H9 (cell line): ENCODE results near the gene EVPL. TPM values are rescaled to one million over a fixed set of nuclear protein-coding genes. Genes with fewer than 3 reads are reported as not detected.

Source experiments
- DNase-seq: peaks from one replicate; pipeline ENCODE4 v3.0.0-alpha.2; 2017
- H2AFZ ChIP-seq: one replicate; pipeline ENCODE4 v1.6.1; 2013; ENCODE audit warnings: mild to moderate bottlenecking, low read length, control low read depth, moderate library complexity
- H2AK5ac ChIP-seq: 2 replicates; pipeline ENCODE4 v1.6.1; 2013; ENCODE audit warnings: low read length, control low read depth, mixed read lengths; ENCODE audit not compliant: insufficient read length
- H2BK120ac ChIP-seq: one replicate; pipeline ENCODE4 v1.6.1; 2013; ENCODE audit warnings: low read depth, mild to moderate bottlenecking, low read length, control low read depth, inconsistent platforms; ENCODE audit not compliant: poor library complexity, severe bottlenecking
- H2BK12ac ChIP-seq: 2 replicates; pipeline ENCODE4 v1.6.1; 2013; ENCODE audit warnings: low read length, control low read depth, mixed read lengths, low read depth; ENCODE audit not compliant: insufficient read length
- H2BK15ac ChIP-seq: 2 replicates; pipeline ENCODE4 v1.6.1; 2013; ENCODE audit warnings: low read depth, low read length, control low read depth
- H2BK20ac ChIP-seq: one replicate; pipeline ENCODE4 v1.6.1; 2013; ENCODE audit warnings: low read depth, mild to moderate bottlenecking, low read length, control low read depth, inconsistent platforms; ENCODE audit not compliant: poor library complexity, severe bottlenecking
- H2BK5ac ChIP-seq: 2 replicates; pipeline ENCODE4 v1.6.1; 2013; ENCODE audit warnings: low read length, control low read depth, mixed read lengths; ENCODE audit not compliant: insufficient read length
- H3K14ac ChIP-seq: 2 replicates; pipeline ENCODE4 v1.6.1; 2013; ENCODE audit warnings: low read length, control low read depth; ENCODE audit not compliant: insufficient read depth
- H3K18ac ChIP-seq: 2 replicates; pipeline ENCODE4 v1.6.1; 2013; ENCODE audit warnings: low read depth, mild to moderate bottlenecking, mixed read lengths, low read length, control low read depth; ENCODE audit not compliant: insufficient read length
- H3K23ac ChIP-seq: 2 replicates; pipeline ENCODE4 v1.6.1; 2013; ENCODE audit warnings: low read length, control low read depth, mixed read lengths, low read depth; ENCODE audit not compliant: insufficient read length
- H3K23me2 ChIP-seq: 2 replicates; pipeline ENCODE4 v1.6.1; 2013; ENCODE audit warnings: low read depth, mild to moderate bottlenecking, mixed read lengths, low read length, control low read depth; ENCODE audit not compliant: insufficient read length, poor library complexity, severe bottlenecking
- H3K27ac ChIP-seq: 2 replicates; pipeline ENCODE4 v1.5.1; 2013; ENCODE audit warnings: low read length, control low read depth, mixed read lengths, low read depth; ENCODE audit not compliant: insufficient read length
- H3K27me3 ChIP-seq: 2 replicates; pipeline ENCODE4 v1.6.1; 2013; ENCODE audit warnings: low read length, control low read depth, inconsistent platforms; ENCODE audit not compliant: insufficient read depth
- H3K4ac ChIP-seq: 2 replicates; pipeline ENCODE4 v1.6.1; 2013; ENCODE audit warnings: low read depth, mild to moderate bottlenecking, control low read depth, inconsistent platforms, low read length, moderate library complexity
- H3K4me1 ChIP-seq: 2 replicates; pipeline ENCODE4 v1.6.1; 2013; ENCODE audit warnings: low read length, control low read depth, inconsistent platforms; ENCODE audit not compliant: insufficient read depth
- H3K4me2 ChIP-seq: 2 replicates; pipeline ENCODE4 v1.6.1; 2013; ENCODE audit warnings: low read length, control low read depth, mixed read lengths; ENCODE audit not compliant: insufficient read length, insufficient read depth
- H3K56ac ChIP-seq: 2 replicates; pipeline ENCODE4 v1.6.1; 2013; ENCODE audit warnings: low read depth, mild to moderate bottlenecking, mixed read lengths, low read length, control low read depth; ENCODE audit not compliant: insufficient read length
- H3K79me1 ChIP-seq: 2 replicates; pipeline ENCODE4 v1.6.1; 2013; ENCODE audit warnings: low read depth, mild to moderate bottlenecking, moderate library complexity, low read length, control low read depth, inconsistent platforms; ENCODE audit not compliant: insufficient read depth, poor library complexity, severe bottlenecking
- H3K79me2 ChIP-seq: 2 replicates; pipeline ENCODE4 v1.6.1; 2013; ENCODE audit warnings: low read length, control low read depth, inconsistent platforms; ENCODE audit not compliant: insufficient read depth
- H3K9ac ChIP-seq: 2 replicates; pipeline ENCODE4 v1.6.1; 2013; ENCODE audit warnings: low read length, control low read depth, mixed read lengths; ENCODE audit not compliant: insufficient read length; ENCODE audit errors: extremely low read depth
- H3K9me3 ChIP-seq: one replicate; pipeline ENCODE4 v1.6.1; 2013; ENCODE audit warnings: low read depth, low read length, inconsistent platforms; ENCODE audit not compliant: control insufficient read depth
- H3T11ph ChIP-seq: one replicate; pipeline ENCODE4 v1.6.1; 2013; ENCODE audit warnings: mild to moderate bottlenecking, low read length, control low read depth, inconsistent platforms
- H4K20me1 ChIP-seq: one replicate; pipeline ENCODE4 v1.6.1; 2013; ENCODE audit not compliant: control insufficient read depth, insufficient read length, insufficient read depth
- H4K5ac ChIP-seq: 2 replicates; pipeline ENCODE4 v1.6.1; 2013; ENCODE audit warnings: low read depth, mild to moderate bottlenecking, mixed read lengths, low read length, control low read depth; ENCODE audit not compliant: insufficient read length
- H4K8ac ChIP-seq: replicated peaks from 2 replicates; pipeline ENCODE4 v1.6.1; 2013; ENCODE audit warnings: low read length, control low read depth, mixed read lengths, low read depth; ENCODE audit not compliant: insufficient read length
- H4K91ac ChIP-seq: 2 replicates; pipeline ENCODE4 v1.6.1; 2013; ENCODE audit warnings: low read depth, mild to moderate bottlenecking, moderate library complexity, mixed read lengths, low read length, control low read depth; ENCODE audit not compliant: insufficient read length
- H3K27ac Mint-ChIP-seq, 3 experiments: 2 replicates in 2 of 3; 3 replicates in 1 of 3; pipeline ENCODE4 v1.8.0; 2020 to 2021; ENCODE audit warnings: mixed read lengths in 3 of 3, mild to moderate bottlenecking in 1 of 3, moderate library complexity in 1 of 3
- H3K27me3 Mint-ChIP-seq: 2 replicates; pipeline ENCODE4 v1.8.0; 2021; ENCODE audit warnings: low read depth, mild to moderate bottlenecking, moderate library complexity, mixed read lengths
- H3K36me3 Mint-ChIP-seq, 3 experiments: 2 replicates in 2 of 3; 3 replicates in 1 of 3; pipeline ENCODE4 v1.8.0; 2020 to 2021; ENCODE audit warnings: low read depth in 3 of 3, mixed read lengths in 3 of 3; ENCODE audit not compliant: insufficient read depth in 1 of 3
- H3K4me1 Mint-ChIP-seq, 2 experiments: 2 replicates each; pipeline ENCODE4 v1.8.0; 2020; ENCODE audit warnings: mixed read lengths in 2 of 2
- H3K4me3 Mint-ChIP-seq, 2 experiments: 2 replicates in 1 of 2; 3 replicates in 1 of 2; pipeline ENCODE4 v1.8.0; 2020 to 2021; ENCODE audit warnings: mild to moderate bottlenecking in 2 of 2, mixed read lengths in 2 of 2, moderate library complexity in 1 of 2
- H3K9me3 Mint-ChIP-seq, 2 experiments: 2 replicates in 1 of 2; 3 replicates in 1 of 2; pipeline ENCODE4 v1.8.0; 2020; ENCODE audit warnings: mild to moderate bottlenecking in 2 of 2, mixed read lengths in 2 of 2, moderate library complexity in 1 of 2
- WGBS: extraction: QIAGEN DNeasy Blood & Tissue Kit; methylation state at CpG from one replicate; pipeline ENCODE4 v1.1.7; 2013; ENCODE audit warnings: missing lambda C conversion rate, low lambda C conversion rate, mixed read lengths; ENCODE audit not compliant: insufficient read length; ENCODE audit errors: extremely low coverage; 5-methylcytosine and 5-hydroxymethylcytosine counted together
- total RNA-seq: library from RNA; stranded (reverse); gene quantifications from 2 replicates; pipeline ENCODE4 v1.2.1, GENCODE V29; 2021
- TF ChIP-seq, protein P1 (sequence below): fragments of 200-600 bp; sonication (generic); conservative IDR thresholded peaks from 3 replicates; pipeline ENCODE4 v1.8.0; 2021; ENCODE audit warnings: antibody characterized with exemption, mild to moderate bottlenecking

EVPL gene
- total RNA-seq, 1 experiment from 2014 or later, result 0.48 TPM

DNA sequence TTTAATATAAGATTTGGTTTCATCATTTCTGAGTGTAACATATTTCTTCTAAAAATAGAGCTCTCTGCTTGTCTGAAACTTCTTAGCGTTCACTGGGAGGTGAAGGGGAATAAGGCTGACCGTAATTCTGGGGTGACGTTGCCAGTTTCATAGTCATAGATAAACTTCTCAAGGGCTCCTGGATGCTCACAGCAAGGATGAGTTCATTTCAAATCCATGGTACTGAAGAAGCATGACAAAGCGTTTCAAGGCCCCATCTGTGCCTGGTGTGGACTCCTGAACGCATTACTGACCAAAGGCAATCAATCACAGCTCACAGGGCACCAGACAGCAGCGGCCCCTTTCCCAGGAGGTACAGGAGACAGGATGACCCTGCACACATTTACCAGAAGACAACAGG lies 12.0 kb upstream of the EVPL start:
- Histone ChIP-seq H3K23me2 (no peaks in the 10 kb centered on the region), H3K23ac (no peak overlapping the region), H3K4ac (no peak overlapping the region), H2BK20ac (no peak overlapping the region), H4K5ac (no peak overlapping the region), H3K27ac (no peak overlapping the region), H4K8ac (no peak overlapping the region), H4K20me1 (no peaks in the 10 kb centered on the region), H2BK5ac (no peak overlapping the region), H3K56ac (no peak overlapping the region), H3K9ac (no peak overlapping the region), H2AK5ac (no peak overlapping the region), H3T11ph (no peak overlapping the region), H4K91ac (no peak overlapping the region), H3K4me2 (no peak overlapping the region), H3K4me1 (no peaks in the 10 kb centered on the region; the same call in 1 of the 2 replicates), H3K79me2 (no peaks in the 10 kb centered on the region), H3K79me1 (no peaks in the 10 kb centered on the region), H3K18ac (no peak overlapping the region), H3K9me3 (no peaks in the 10 kb centered on the region), H2BK15ac (no peak overlapping the region), H2BK120ac (no peak overlapping the region), H2AFZ (no peak overlapping the region), H3K14ac (no peak overlapping the region), H3K27me3 (no peaks in the 10 kb centered on the region), H2BK12ac (no peak overlapping the region)
- H3K36me3 Mint-ChIP-seq, result peaks cover 33 to 61% (median 51%) of the 10 kb centered on the region in 3 experiments
- no CpG with 5 or more reads among the region's 6 CpGs for WGBS
- H3K4me3 Mint-ChIP-seq, result no peak overlapping the region; a peak in 1 of 5 replicates
- TF ChIP-seq, protein P1, sequence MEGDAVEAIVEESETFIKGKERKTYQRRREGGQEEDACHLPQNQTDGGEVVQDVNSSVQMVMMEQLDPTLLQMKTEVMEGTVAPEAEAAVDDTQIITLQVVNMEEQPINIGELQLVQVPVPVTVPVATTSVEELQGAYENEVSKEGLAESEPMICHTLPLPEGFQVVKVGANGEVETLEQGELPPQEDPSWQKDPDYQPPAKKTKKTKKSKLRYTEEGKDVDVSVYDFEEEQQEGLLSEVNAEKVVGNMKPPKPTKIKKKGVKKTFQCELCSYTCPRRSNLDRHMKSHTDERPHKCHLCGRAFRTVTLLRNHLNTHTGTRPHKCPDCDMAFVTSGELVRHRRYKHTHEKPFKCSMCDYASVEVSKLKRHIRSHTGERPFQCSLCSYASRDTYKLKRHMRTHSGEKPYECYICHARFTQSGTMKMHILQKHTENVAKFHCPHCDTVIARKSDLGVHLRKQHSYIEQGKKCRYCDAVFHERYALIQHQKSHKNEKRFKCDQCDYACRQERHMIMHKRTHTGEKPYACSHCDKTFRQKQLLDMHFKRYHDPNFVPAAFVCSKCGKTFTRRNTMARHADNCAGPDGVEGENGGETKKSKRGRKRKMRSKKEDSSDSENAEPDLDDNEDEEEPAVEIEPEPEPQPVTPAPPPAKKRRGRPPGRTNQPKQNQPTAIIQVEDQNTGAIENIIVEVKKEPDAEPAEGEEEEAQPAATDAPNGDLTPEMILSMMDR, result no peak
- H3K27ac Mint-ChIP-seq, result peak overlapping the region in 2 of 3 experiments; percentile 6 to 63; a peak in 4 of 7 replicates
- H3K4me1 Mint-ChIP-seq, result peaks cover 32 to 59% of the 10 kb centered on the region in 2 experiments
- no peak for DNase-seq
- H3K9me3 Mint-ChIP-seq, result no peaks in the 10 kb centered on the region
- H3K27me3 Mint-ChIP-seq, result no peaks in the 10 kb centered on the region
